H9 (cell line): ENCODE data around the gene IAH1. TPM values are rescaled to one million over a fixed set of nuclear protein-coding genes. Genes with fewer than 3 reads are reported as not detected.
A peak's percentile ranks its signal among the peaks of the same experiment; 100 is the strongest.

Source experiments
- DNase-seq: peaks from one replicate; pipeline ENCODE4 v3.0.0-alpha.2; 2017
- H2AFZ ChIP-seq: one replicate; pipeline ENCODE4 v1.6.1; 2013; ENCODE audit warnings: mild to moderate bottlenecking, low read length, control low read depth, moderate library complexity
- H2AK5ac ChIP-seq: 2 replicates; pipeline ENCODE4 v1.6.1; 2013; ENCODE audit warnings: low read length, control low read depth, mixed read lengths; ENCODE audit not compliant: insufficient read length
- H2BK120ac ChIP-seq: one replicate; pipeline ENCODE4 v1.6.1; 2013; ENCODE audit warnings: low read depth, mild to moderate bottlenecking, low read length, control low read depth, inconsistent platforms; ENCODE audit not compliant: poor library complexity, severe bottlenecking
- H2BK12ac ChIP-seq: 2 replicates; pipeline ENCODE4 v1.6.1; 2013; ENCODE audit warnings: low read length, control low read depth, mixed read lengths, low read depth; ENCODE audit not compliant: insufficient read length
- H2BK15ac ChIP-seq: 2 replicates; pipeline ENCODE4 v1.6.1; 2013; ENCODE audit warnings: low read depth, low read length, control low read depth
- H2BK20ac ChIP-seq: one replicate; pipeline ENCODE4 v1.6.1; 2013; ENCODE audit warnings: low read depth, mild to moderate bottlenecking, low read length, control low read depth, inconsistent platforms; ENCODE audit not compliant: poor library complexity, severe bottlenecking
- H2BK5ac ChIP-seq: 2 replicates; pipeline ENCODE4 v1.6.1; 2013; ENCODE audit warnings: low read length, control low read depth, mixed read lengths; ENCODE audit not compliant: insufficient read length
- H3K14ac ChIP-seq: 2 replicates; pipeline ENCODE4 v1.6.1; 2013; ENCODE audit warnings: low read length, control low read depth; ENCODE audit not compliant: insufficient read depth
- H3K18ac ChIP-seq: 2 replicates; pipeline ENCODE4 v1.6.1; 2013; ENCODE audit warnings: low read depth, mild to moderate bottlenecking, mixed read lengths, low read length, control low read depth; ENCODE audit not compliant: insufficient read length
- H3K23ac ChIP-seq: 2 replicates; pipeline ENCODE4 v1.6.1; 2013; ENCODE audit warnings: low read length, control low read depth, mixed read lengths, low read depth; ENCODE audit not compliant: insufficient read length
- H3K23me2 ChIP-seq: 2 replicates; pipeline ENCODE4 v1.6.1; 2013; ENCODE audit warnings: low read depth, mild to moderate bottlenecking, mixed read lengths, low read length, control low read depth; ENCODE audit not compliant: insufficient read length, poor library complexity, severe bottlenecking
- H3K27ac ChIP-seq: 2 replicates; pipeline ENCODE4 v1.5.1; 2013; ENCODE audit warnings: low read length, control low read depth, mixed read lengths, low read depth; ENCODE audit not compliant: insufficient read length
- H3K27me3 ChIP-seq: 2 replicates; pipeline ENCODE4 v1.6.1; 2013; ENCODE audit warnings: low read length, control low read depth, inconsistent platforms; ENCODE audit not compliant: insufficient read depth
- H3K4ac ChIP-seq: 2 replicates; pipeline ENCODE4 v1.6.1; 2013; ENCODE audit warnings: low read depth, mild to moderate bottlenecking, control low read depth, inconsistent platforms, low read length, moderate library complexity
- H3K4me1 ChIP-seq: 2 replicates; pipeline ENCODE4 v1.6.1; 2013; ENCODE audit warnings: low read length, control low read depth, inconsistent platforms; ENCODE audit not compliant: insufficient read depth
- H3K4me2 ChIP-seq: 2 replicates; pipeline ENCODE4 v1.6.1; 2013; ENCODE audit warnings: low read length, control low read depth, mixed read lengths; ENCODE audit not compliant: insufficient read length, insufficient read depth
- H3K56ac ChIP-seq: 2 replicates; pipeline ENCODE4 v1.6.1; 2013; ENCODE audit warnings: low read depth, mild to moderate bottlenecking, mixed read lengths, low read length, control low read depth; ENCODE audit not compliant: insufficient read length
- H3K79me1 ChIP-seq: 2 replicates; pipeline ENCODE4 v1.6.1; 2013; ENCODE audit warnings: low read depth, mild to moderate bottlenecking, moderate library complexity, low read length, control low read depth, inconsistent platforms; ENCODE audit not compliant: insufficient read depth, poor library complexity, severe bottlenecking
- H3K79me2 ChIP-seq: 2 replicates; pipeline ENCODE4 v1.6.1; 2013; ENCODE audit warnings: low read length, control low read depth, inconsistent platforms; ENCODE audit not compliant: insufficient read depth
- H3K9ac ChIP-seq: 2 replicates; pipeline ENCODE4 v1.6.1; 2013; ENCODE audit warnings: low read length, control low read depth, mixed read lengths; ENCODE audit not compliant: insufficient read length; ENCODE audit errors: extremely low read depth
- H3K9me3 ChIP-seq: one replicate; pipeline ENCODE4 v1.6.1; 2013; ENCODE audit warnings: low read depth, low read length, inconsistent platforms; ENCODE audit not compliant: control insufficient read depth
- H3T11ph ChIP-seq: one replicate; pipeline ENCODE4 v1.6.1; 2013; ENCODE audit warnings: mild to moderate bottlenecking, low read length, control low read depth, inconsistent platforms
- H4K20me1 ChIP-seq: one replicate; pipeline ENCODE4 v1.6.1; 2013; ENCODE audit not compliant: control insufficient read depth, insufficient read length, insufficient read depth
- H4K5ac ChIP-seq: 2 replicates; pipeline ENCODE4 v1.6.1; 2013; ENCODE audit warnings: low read depth, mild to moderate bottlenecking, mixed read lengths, low read length, control low read depth; ENCODE audit not compliant: insufficient read length
- H4K8ac ChIP-seq: replicated peaks from 2 replicates; pipeline ENCODE4 v1.6.1; 2013; ENCODE audit warnings: low read length, control low read depth, mixed read lengths, low read depth; ENCODE audit not compliant: insufficient read length
- H4K91ac ChIP-seq: 2 replicates; pipeline ENCODE4 v1.6.1; 2013; ENCODE audit warnings: low read depth, mild to moderate bottlenecking, moderate library complexity, mixed read lengths, low read length, control low read depth; ENCODE audit not compliant: insufficient read length
- H3K27ac Mint-ChIP-seq, 3 experiments: 2 replicates in 2 of 3; 3 replicates in 1 of 3; pipeline ENCODE4 v1.8.0; 2020 to 2021; ENCODE audit warnings: mixed read lengths in 3 of 3, mild to moderate bottlenecking in 1 of 3, moderate library complexity in 1 of 3
- H3K27me3 Mint-ChIP-seq: 2 replicates; pipeline ENCODE4 v1.8.0; 2021; ENCODE audit warnings: low read depth, mild to moderate bottlenecking, moderate library complexity, mixed read lengths
- H3K36me3 Mint-ChIP-seq, 3 experiments: 2 replicates in 2 of 3; 3 replicates in 1 of 3; pipeline ENCODE4 v1.8.0; 2020 to 2021; ENCODE audit warnings: low read depth in 3 of 3, mixed read lengths in 3 of 3; ENCODE audit not compliant: insufficient read depth in 1 of 3
- H3K4me1 Mint-ChIP-seq, 2 experiments: 2 replicates each; pipeline ENCODE4 v1.8.0; 2020; ENCODE audit warnings: mixed read lengths in 2 of 2
- H3K4me3 Mint-ChIP-seq, 2 experiments: 2 replicates in 1 of 2; 3 replicates in 1 of 2; pipeline ENCODE4 v1.8.0; 2020 to 2021; ENCODE audit warnings: mild to moderate bottlenecking in 2 of 2, mixed read lengths in 2 of 2, moderate library complexity in 1 of 2
- H3K9me3 Mint-ChIP-seq, 2 experiments: 2 replicates in 1 of 2; 3 replicates in 1 of 2; pipeline ENCODE4 v1.8.0; 2020; ENCODE audit warnings: mild to moderate bottlenecking in 2 of 2, mixed read lengths in 2 of 2, moderate library complexity in 1 of 2
- WGBS: extraction: QIAGEN DNeasy Blood & Tissue Kit; methylation state at CpG from one replicate; pipeline ENCODE4 v1.1.7; 2013; ENCODE audit warnings: missing lambda C conversion rate, low lambda C conversion rate, mixed read lengths; ENCODE audit not compliant: insufficient read length; ENCODE audit errors: extremely low coverage; 5-methylcytosine and 5-hydroxymethylcytosine counted together
- long read RNA-seq: library from polyadenylated mRNA; unstranded; transcript quantifications from one replicate; pipeline ENCODE4 v2.0.0, GENCODE V29; 2020
- total RNA-seq: library from RNA; stranded (reverse); gene quantifications from 2 replicates; pipeline ENCODE4 v1.2.1, GENCODE V29; 2021
- TF ChIP-seq, protein P1 (sequence below): fragments of 200-600 bp; sonication (generic); conservative IDR thresholded peaks from 3 replicates; pipeline ENCODE4 v1.8.0; 2021; ENCODE audit warnings: antibody characterized with exemption, mild to moderate bottlenecking

Gene IAH1, protein sequence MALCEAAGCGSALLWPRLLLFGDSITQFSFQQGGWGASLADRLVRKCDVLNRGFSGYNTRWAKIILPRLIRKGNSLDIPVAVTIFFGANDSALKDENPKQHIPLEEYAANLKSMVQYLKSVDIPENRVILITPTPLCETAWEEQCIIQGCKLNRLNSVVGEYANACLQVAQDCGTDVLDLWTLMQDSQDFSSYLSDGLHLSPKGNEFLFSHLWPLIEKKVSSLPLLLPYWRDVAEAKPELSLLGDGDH
- 23.8 and 25.6 TPM in 2 replicates for total RNA-seq
- long read RNA-seq, transcript IAH1-215 (6 exons, 1,266 nt): major isoform, 44 of 64 reads
- long read RNA-seq, transcript IAH1-202 (5 exons, 2,137 nt): minor isoform, 5 of 64 reads
- long read RNA-seq, transcript IAH1-205 (6 exons, 863 nt): minor isoform, 5 of 64 reads
- long read RNA-seq, partial matches to known transcripts: 3 of 64 reads
- long read RNA-seq, other reads (novel, unspliced or antisense): 6 of 64 reads

DNA sequence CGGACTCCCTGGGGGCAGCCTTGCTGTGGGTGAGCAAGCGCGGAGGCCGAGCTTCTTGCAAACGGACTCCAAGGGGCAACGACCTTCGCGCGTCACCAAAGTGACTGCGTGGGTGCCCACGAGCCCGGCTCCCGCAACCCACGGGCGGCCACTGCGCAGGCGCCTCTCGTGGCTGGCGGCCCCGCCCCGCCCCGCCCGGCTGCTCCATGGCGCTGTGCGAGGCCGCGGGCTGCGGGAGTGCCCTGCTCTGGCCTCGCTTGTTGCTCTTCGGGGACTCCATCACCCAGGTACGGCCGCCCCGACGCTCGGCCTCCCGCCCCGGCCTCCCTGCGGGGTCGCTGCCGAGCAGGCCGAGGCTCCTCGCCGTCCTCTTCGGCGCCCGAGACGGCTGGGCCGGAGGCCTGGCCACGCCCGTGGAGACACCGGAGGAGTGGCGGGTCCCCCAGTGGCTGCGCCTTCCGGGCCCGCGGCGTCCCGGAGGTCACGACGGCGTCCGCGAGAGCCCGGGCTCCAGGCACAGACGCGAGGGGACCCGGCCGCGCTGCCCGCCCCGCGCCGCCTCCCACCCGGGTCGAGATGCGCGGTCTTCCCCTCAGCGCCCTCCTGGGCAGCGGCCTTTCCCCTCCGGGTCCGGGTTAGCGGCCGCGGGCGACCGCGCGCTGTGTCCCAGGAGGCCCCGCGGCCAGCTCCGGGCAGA lies at the start of gene IAH1:
Gene IAH1, plus strand, starts transcription at position 191 of the 697 bp plus-strand sequence. Its CDS starts 16 bp downstream, at position 207.
- H4K5ac ChIP-seq: no peak within 1 kb of the TSS
- no peak within 1 kb of the TSS for H3K27ac ChIP-seq
- H2AFZ ChIP-seq: no peak within 1 kb of the TSS
- peaks cover 14 to 42% (median 38%) of the 10 kb centered on the region in 3 experiments; a peak in 6 of 7 replicates for H3K36me3 Mint-ChIP-seq
- H2AK5ac ChIP-seq: no peak within 1 kb of the TSS
- H2BK12ac ChIP-seq: no peak within 1 kb of the TSS
- H4K20me1 ChIP-seq: no peaks in the 10 kb centered on the region
- H3K4me3 Mint-ChIP-seq: peak within 1 kb of the TSS; percentile 68 to 76
- peaks cover 3 to 9% of the 10 kb centered on the region in 2 experiments; a peak in 3 of 5 replicates for H3K9me3 Mint-ChIP-seq
- TF ChIP-seq, protein P1, sequence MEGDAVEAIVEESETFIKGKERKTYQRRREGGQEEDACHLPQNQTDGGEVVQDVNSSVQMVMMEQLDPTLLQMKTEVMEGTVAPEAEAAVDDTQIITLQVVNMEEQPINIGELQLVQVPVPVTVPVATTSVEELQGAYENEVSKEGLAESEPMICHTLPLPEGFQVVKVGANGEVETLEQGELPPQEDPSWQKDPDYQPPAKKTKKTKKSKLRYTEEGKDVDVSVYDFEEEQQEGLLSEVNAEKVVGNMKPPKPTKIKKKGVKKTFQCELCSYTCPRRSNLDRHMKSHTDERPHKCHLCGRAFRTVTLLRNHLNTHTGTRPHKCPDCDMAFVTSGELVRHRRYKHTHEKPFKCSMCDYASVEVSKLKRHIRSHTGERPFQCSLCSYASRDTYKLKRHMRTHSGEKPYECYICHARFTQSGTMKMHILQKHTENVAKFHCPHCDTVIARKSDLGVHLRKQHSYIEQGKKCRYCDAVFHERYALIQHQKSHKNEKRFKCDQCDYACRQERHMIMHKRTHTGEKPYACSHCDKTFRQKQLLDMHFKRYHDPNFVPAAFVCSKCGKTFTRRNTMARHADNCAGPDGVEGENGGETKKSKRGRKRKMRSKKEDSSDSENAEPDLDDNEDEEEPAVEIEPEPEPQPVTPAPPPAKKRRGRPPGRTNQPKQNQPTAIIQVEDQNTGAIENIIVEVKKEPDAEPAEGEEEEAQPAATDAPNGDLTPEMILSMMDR: no peak
- peak within 1 kb of the TSS in 1 of 3 experiments; percentile 5; a peak in 1 of 7 replicates for H3K27ac Mint-ChIP-seq
- WGBS: no CpG with 5 or more reads among the region's 91 CpGs
- H3K18ac ChIP-seq: peak within 1 kb of the TSS; percentile 11
- no peaks in the 10 kb centered on the region for H3K79me2 ChIP-seq
- no peak within 1 kb of the TSS for H2BK120ac ChIP-seq
- no peak within 1 kb of the TSS for H3K4ac ChIP-seq
- no peaks in the 10 kb centered on the region for H3K4me1 ChIP-seq
- no peak within 1 kb of the TSS for H2BK20ac ChIP-seq
- no peak within 1 kb of the TSS for H2BK15ac ChIP-seq
- H3K4me2 ChIP-seq: peak within 1 kb of the TSS; percentile 69
- DNase-seq: peak; percentile 51
- H3K27me3 ChIP-seq: no peaks in the 10 kb centered on the region
- no peaks in the 10 kb centered on the region for H3K9me3 ChIP-seq
- no peak within 1 kb of the TSS for H3K23ac ChIP-seq
- no peaks in the 10 kb centered on the region for H3K79me1 ChIP-seq
- no peak within 1 kb of the TSS for H4K8ac ChIP-seq
- H4K91ac ChIP-seq: no peak within 1 kb of the TSS
- H3K4me1 Mint-ChIP-seq: peaks cover 19 to 21% of the 10 kb centered on the region in 2 experiments
- peak within 1 kb of the TSS; percentile 20 for H3K9ac ChIP-seq
- H3T11ph ChIP-seq: no peak within 1 kb of the TSS
- H2BK5ac ChIP-seq: no peak within 1 kb of the TSS
- H3K23me2 ChIP-seq: peaks cover 9% of the 10 kb centered on the region
- H3K27me3 Mint-ChIP-seq: peaks cover 4% of the 10 kb centered on the region
- peak within 1 kb of the TSS; percentile 6; the same call in 1 of the 2 replicates for H3K14ac ChIP-seq
- H3K56ac ChIP-seq: no peak within 1 kb of the TSS
